GM19467 (cell line): ENCODE measurements around the gene HPSE2.
"Not testable (repeated sequence)": the region's sequence is repeated elsewhere in the genome, so short reads cannot be mapped to it uniquely, and the experiment has no call there.

ENCODE experiments used
- ATAC-seq: cut with Tn5 transposase; IDR thresholded peaks from one replicate; pipeline ENCODE4 v1.9.1; 2021; ENCODE audit warnings: mild to moderate bottlenecking, moderate library complexity; ENCODE audit not compliant: unreplicated experiment

Gene HPSE2

DNA sequence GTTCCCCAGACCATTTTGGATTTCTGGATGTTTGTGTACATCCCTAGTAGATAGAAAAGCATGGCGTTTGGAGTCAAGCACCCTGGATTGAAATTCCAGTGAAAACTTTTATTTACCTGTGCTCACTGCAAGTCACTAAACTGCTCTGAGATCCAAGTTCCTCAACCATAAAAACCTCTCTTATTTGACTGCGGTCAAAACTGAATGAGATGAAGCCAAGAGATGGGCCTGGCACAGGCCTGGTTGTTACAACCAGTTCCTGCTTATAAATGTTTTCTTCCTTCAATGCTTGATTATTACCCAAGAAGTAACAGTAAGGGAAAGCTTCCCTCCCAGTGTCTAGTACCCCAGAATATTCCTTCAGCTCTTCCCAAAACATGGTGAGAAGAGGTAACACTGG, 718.0 kb downstream of the HPSE2 start:
- no peak for ATAC-seq

DNA sequence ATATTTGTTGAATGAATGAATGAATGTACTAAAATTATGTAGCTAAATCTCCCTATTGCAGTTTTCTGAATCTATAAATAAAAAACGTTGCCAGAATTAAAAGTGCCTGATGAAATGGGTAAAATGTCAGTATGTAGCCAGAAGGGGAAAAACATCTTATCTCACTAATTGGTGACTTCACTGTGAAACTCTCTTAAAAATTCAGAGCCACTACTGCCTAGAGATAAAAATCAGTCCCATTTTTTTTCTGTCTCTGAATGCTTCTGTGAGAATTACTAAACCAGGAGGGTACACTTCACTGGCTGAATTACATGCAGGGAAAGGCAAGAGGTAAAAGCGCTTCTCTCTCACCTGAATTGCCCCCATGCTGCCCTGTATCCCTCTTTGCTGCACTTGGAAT, 719.3 kb downstream of the HPSE2 start:
- ATAC-seq, result no peak

DNA sequence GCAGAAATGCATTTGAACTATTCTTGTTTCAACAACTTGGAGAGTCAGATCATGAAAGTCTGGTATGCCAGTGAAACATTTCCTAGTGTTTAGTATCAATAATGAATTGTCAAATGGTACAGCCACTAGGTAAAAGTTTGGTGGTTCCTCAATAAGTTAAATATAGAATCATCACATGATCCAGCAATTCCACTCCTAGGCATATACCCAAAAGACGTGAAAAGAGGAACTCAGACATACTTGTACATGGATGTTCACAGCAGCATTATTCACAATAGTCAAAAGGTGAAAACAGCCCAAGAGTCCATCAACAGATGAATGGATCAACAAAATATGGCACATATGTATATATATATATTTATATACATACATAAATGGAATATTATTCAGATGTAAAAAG, 721.9 kb downstream of the HPSE2 start:
- no peak for ATAC-seq

DNA sequence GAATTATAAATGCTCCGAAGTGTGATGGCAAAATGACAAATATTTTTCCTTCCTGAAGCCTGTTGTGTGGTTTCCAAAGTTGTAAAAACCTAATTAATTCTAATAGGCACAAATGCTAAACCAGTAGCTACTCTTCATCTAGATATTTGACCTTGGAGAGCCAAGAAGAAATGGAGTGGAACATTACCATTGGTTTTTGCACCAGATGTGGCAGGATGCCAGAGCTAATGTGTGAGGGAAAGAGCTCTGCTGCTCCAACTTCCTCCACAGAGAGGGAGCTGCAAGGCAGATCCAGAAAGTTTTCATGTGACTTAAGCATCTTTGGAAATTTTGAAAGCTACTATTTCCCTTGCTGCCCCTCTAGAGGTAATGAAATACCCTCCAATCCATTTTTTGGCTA, 723.8 kb downstream of the HPSE2 start:
- no peak for ATAC-seq

DNA sequence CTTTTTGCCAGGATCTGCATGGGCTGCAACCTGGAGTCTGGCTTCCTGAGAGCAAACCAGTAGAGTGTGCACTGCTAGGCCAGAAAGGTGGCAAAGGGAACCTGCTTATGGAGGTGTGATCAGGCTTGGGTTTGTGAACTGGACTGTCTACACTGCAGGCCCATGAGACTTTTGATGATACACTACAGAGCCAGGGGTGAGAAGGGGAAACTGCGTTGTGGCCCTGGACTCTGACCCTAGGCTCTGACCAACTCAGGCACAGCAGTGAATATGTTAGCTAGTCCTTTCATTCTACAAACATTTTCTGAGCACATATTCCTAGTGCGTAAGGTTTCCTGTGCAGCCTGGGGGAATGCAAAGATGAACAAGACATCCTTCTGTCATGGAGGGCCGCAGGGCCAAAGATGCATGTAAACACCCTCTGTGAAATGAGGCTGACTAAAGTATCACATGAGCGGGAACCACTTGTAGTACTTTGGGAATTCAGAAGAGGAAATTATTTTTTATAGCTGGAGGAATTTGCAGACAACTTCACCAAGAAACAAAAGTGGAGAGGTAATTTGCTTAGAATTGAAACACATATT, 725.1 kb downstream of the HPSE2 start:
- ATAC-seq, result no peak

DNA sequence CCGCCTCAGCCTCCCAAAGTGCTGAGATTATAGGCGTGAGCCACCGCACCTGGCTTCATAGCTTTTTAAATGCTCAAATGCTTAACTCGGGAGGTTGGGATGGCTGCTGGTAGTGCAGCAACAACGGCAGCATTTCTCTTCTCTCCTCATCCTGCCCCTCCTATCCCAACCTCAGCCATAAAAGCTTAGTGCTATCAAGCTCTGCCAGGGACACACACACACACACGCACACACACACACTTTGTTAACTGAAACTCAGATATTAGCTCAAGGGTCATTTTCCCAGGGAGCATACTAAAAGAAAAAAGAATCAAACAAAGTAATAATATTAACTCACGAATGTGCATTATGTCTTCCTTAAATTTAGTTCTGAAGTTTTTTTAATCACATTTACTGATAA, 725.9 kb downstream of the HPSE2 start:
- no peak for ATAC-seq

DNA sequence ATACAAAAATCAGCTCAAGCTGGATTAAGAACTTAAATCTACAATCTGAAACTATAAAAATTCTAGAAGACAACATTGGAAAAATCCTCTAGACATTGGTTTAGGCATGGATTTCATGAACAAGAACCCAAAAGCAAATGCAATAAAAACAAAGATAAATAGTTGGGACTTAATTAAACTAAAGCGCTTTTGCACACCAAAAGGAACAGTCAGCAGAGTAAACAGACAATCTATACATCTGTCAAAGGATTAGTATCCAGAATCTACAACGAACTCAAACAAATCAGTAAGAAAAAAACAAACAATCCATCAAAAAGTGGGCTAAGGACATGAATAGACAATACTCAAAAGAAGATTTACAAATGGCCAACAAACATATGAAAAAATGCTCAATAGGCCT, 733.1 kb downstream of the HPSE2 start:
- not testable (repeated sequence) for ATAC-seq

DNA sequence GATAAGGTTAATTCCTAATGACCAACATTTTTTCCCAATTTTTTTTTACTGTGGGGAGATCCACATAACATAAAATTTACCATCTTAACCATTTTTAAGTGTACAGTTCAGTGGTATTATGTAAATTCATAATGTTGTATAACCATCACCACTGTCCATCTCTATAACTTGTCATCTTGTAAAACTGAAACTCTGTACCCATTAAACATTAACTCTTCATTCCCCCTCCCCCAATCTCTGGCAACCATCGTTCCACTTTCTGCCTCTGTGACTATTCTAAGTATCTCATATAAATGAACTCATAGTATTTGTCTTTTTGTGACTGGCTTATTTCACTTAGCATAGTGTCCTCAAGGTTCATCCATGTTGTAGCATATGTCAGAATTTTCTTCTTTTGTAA, 742.9 kb downstream of the HPSE2 start:
- peak; percentile 70 for ATAC-seq

DNA sequence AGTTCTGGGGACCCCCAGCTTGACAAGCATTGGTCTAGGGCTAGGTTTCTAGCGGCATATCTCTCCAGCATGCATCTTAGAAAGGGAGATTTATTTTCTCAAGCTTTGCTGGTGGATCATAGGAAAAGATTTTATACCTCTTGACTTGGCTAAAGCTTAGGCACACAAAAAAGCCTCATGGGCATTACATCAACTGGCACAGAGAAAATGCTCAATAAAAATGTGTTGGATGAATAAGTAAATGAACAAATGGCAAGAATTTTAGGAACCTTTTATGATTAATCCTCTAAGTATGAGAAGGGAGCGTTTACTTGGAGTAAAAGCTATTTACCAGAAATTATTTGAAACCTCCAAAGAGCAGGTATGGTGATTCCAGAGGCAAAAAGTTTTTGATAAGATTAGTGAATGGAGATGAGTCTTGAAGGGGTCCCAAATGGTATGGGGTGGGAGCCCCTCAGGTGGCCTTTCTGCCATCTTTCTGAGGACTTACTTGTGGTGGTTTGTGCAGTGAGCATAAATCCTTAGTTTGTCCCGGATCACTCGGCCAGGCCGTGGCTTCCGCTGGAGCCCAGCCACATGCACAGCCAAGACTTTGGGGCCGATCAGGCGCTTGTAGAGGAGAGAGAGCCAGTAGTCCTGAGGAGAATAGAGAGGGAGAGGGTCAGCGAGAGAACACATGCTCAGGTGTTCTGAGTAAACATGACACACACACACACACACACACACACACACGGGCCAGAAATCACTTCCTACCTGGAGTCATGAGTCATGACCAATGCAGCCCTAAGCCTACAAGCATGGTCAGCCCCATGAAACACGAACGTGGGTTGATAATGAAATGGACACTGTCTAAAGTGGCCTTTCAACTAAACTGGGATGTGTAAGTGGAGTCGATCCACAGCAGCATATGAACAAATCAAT, 745.8 kb downstream of the HPSE2 start:
- ATAC-seq, result no peak

DNA sequence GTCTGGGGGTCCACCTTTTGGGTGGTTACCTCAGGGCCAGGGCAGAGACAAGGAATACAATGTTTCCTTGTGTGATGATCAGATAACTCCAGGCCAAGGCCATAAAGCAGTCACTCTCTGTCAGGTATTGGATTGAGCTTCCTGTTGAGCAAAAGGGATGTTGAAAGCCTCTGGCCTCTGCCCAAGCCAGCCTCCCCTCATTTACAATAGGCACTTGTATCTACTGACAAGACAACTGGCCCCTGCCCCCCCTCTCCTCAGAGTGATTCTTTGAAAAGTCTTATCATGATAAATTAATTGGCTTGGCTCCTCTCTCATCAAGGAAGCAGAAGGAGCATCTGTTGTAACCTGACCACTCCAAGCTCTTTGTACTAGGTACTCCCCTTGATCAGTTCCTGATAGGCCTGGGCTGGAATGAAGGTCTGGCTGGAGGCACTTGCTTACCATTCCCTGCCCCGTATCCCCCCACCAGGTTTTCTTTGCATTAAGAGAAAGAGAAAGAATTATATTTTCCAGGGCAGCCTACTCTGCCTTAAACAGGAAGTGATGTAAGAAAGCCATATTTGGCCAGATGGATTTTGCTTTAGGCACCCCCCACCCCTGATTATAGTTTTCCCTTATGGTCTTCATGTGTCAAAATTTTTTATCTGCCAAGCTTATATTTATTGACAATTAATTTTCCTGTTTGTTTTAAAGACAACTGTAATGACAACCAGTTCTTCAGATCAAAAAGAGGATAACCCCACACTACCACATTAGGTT, 746.8 kb downstream of the HPSE2 start:
- no peak for ATAC-seq

DNA sequence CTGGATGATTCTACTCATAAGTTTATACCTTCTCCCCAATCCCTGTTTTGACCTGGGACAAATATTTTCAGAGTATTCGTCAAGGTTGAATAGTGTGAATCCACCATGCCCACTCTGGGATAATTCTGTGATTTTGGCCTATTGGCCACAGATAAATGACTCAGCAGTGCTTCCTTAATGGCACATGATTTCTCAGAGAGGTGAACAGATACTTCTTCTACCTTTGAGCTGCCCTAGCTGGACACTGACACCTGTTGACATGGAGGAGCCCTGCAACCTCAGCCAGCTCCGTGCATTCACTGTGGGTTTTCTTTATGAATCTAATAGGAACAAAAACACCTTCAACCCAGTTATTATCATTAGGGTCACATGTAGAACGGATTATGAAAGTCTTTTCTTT, 748.0 kb downstream of the HPSE2 start:
- ATAC-seq, result no peak

DNA sequence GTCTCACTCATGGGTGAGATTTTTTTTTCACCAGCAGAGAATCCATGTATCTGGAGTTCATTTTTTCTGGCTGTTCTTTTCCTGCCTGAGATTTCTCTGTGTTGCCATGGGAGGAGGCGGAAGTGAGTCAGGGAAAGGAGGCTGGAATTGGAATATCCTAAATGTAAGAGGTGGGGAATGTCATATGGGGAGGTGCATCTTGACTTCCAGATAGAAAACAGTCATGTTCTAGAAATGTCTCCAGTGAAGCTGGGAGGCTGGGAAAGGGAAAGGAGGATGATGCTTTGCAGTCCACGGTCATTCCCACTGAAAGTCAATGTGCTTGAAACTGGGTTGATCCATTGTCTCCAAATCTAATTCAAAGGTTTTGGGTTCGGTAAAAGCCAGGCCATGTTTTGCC, 749.2 kb downstream of the HPSE2 start:
- no peak for ATAC-seq

DNA sequence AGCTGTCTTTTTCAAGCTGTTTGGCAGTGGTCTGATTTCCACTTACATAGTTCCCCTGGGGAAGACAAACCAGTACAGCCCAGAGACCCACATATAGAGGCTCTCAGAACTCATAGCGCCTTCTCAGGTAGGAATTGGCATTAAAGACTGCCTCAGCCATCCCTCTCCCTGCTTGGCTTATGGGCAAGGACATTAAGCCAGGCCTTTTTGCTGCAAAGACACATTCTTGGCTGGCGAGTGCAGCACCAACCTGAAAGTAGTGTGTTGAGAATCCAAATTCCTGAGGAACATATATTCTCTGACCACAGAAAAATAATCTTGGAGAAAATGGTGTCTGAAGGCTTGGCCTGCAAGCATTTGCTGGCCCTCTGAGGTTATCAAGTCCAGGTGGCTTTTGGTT, 749.7 kb downstream of the HPSE2 start:
- no peak for ATAC-seq

DNA sequence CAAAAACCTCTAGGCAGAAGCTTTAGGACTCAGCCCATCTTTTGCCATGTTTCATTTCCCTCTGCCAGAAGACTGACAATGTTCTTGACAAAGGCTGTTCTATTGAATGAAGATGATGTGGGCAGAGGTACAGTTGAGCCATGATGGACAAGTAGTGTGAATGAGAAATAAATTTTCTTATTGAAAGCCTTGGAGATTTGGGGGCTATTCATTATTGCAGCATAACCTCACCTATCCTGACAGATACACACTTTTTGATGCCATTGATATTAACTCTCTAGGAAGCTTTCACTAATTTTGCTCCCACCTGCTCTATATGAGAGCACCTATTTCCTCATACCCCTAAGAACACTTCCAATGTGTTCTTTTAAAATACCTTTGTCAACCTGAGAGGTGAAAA, 752.0 kb downstream of the HPSE2 start:
- no peak for ATAC-seq

DNA sequence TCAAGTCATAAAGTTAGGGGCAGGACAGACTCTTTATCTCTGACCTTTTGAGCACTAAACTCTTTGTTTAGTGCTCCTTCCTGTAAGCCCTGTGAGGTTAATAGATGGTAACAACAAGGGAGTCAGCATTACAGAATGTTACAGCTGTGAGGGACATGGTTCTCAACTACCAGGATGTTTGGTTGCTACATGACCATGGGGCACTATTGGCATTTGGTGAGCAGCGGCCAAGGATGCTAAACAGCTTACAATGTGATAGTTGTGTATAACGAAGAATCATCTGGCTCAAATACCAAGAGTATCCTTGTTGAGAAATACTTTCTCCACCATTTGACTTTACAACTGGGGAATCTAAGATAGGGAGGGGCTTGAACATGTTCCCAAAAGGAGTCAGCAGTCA, 753.6 kb downstream of the HPSE2 start:
- ATAC-seq, result no peak

DNA sequence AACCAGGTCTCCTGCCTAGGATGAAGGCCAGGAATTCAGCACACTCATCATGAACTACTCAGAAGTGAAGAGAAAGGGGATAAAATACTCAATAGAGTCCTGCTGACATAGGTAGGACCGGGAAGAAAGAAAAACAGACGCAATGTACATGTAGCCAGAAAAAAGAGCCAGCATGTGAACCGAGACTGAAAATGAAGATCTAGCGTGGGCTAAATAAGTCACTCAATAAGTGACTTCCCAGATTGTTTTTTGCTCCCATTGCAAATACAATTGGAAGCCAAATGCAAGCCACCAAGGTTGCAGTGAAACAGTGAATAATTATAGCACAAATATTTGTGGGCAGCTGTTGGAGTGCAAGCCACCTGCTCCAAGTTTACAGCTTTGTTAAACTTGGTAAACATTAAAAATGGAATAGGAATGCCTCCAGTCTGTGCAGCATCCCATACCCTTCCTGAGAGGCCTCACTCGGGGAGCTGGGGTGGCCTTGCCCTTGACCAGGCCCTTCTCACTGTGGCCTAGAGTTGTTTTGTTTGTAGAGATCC, 754.2 kb downstream of the HPSE2 start:
- no peak for ATAC-seq

DNA sequence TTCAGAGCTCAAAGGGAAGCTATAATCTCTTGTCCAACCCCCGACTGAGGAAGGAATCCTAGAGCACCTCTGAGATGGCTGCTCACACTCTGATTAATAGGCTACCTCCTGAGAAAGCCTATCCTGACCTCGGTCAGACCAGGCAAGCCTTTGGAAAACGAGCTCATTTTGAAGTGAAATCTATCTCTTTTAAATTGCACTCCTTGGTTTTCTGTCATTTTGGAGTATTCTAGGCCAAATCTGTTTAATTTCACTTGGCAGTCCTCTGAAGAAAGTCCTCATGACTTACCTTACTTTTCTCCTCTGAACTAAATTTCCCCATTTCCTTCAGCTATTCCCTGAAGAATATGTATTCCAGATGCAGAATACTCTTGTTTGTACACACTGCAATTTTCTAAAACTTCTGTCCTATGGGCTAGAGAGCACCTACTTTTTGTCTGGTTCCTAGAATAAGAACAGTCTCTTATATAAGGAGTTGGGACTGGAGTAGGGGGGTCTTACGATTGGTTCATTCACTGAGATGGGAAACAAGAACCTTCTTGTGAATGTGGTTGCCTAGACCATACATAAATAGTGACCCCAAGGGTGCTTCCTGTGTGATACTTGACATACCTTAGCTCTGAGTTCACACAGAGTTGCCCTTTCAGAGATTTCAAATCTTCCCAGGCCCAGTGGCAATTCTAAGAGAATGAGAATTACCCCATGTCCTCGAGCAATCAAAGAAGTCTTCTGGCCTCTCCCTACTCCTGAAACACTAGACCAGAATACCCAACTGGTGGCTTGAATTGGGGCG, 757.0 kb downstream of the HPSE2 start:
- no peak for ATAC-seq

DNA sequence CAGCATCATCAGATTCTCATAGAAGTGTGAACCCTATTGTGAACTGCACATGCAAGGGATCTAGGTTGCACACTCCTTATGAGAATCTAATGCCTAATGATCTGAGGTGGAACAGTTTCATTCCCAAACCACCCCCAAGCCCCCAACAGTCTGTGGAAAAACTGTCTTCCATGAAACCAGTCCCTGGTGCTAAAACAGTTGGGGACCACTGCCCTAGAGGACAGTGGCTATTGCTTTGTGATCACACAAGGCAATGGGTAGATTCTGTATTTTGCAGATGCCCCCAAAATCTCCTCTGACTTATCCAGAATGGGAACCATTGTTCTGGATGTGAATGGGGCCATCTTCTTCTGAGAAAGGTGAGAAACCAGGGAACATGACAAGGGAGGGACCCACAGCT, 757.8 kb downstream of the HPSE2 start:
- ATAC-seq, result no peak

DNA sequence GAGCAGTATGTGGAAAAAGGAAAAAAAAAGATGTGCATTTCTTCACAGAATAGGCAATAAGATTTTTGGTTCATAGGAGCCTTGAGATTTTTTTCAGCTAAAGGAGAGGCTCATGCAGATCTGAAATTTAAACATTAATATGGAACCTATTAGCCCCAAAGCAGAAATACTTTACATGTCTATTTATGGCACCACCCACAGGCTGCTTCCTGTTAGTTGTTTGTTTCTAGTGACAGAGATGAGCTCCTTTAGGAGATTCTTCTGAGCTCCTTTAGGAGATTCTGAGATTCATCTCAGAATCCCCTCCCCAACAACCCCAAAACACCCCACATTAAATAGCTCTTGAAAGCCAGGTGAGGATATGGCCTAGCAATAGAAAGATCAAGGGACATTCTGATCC, 761.0 kb downstream of the HPSE2 start:
- peak; percentile 65 for ATAC-seq

DNA sequence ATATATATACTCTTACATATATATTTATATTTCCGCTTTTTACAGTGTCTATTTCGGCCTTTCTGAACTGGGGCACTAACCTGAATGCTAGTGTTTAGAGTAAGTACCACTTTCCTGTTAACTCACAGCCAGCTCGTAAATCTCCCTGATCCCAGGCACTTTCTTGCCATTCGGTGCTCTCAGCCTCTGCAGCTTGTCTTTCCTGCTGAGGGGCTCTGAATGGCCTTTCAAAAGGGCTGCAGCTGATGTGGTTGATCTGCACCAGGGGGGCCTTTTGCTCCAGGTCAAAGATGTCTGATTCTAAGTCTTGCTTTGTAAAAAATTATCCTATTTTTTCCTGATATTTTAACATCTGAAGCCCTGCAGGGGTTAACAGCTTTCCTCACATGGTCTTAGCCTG, 763.5 kb downstream of the HPSE2 start:
- no peak for ATAC-seq

DNA sequence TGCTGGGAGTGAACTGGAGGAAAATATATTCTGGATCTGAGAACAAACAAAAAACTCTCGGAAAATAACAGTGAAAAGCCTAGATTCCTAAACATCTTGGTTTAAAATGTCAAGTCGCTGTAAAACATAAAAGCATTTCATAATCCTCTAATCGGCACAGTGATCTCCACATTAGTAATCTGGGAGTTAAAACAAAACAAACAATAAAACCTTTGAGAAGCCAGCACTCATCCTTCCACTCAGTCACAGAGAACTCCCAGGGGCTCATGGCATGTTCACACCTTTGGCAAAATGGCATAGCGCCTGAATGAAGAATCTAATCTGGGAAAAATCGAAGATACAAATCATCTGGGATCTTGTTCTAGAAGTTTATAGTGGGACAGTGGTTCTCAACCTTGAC, 764.8 kb downstream of the HPSE2 start:
- no peak for ATAC-seq
